ENCODE results near the gene CCNA1. TPM values are rescaled to one million over a fixed set of nuclear protein-coding genes. Genes with fewer than 3 reads are reported as not detected.

The CCNA1 gene
- total RNA-seq (2014; rRNA removed; shearing (Covaris generic)), result 0.89 and 1.5 TPM in 2 replicates
- polyA plus RNA-seq (2014; cell fraction: nucleus; rRNA removed), result 0.64 and 1.1 TPM in 2 replicates

- no peak for DNase-seq (ENCODE audit: extremely low read depth, low read depth)
Observed at GRCh38 chr13:36432106-36432544, at the start of gene CCNA1. CCNA1 (plus strand) TSS chr13:36432495; CDS start chr13:36433057, 562 bp downstream.

DNA sequence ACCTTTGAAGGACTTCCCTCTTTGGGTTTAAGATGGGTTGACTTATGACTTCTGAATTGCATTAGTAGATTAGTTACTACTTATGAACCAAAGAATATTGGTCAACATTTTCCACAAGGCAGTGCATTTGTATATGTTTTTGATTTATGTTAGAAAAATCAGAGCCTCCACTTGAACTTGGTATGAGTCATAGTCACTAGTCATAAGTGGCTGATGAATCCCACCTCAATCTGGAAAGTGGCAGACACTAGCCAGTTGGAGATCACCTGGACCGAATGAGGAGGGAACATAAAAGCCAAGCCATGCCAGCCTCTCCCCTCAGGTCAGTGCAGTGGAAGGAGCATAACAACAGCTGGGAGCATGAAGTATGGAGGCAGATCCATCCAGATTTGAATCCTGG is 46.8 kb upstream of the CCNA1 start:
- DNase-seq (ENCODE audit: extremely low read depth, low read depth), result no peak

GRCh38 chr13:36395280-36395679 is 37.0 kb upstream of the CCNA1 start:
- DNase-seq (ENCODE audit: extremely low read depth, low read depth), result no peak

DNA sequence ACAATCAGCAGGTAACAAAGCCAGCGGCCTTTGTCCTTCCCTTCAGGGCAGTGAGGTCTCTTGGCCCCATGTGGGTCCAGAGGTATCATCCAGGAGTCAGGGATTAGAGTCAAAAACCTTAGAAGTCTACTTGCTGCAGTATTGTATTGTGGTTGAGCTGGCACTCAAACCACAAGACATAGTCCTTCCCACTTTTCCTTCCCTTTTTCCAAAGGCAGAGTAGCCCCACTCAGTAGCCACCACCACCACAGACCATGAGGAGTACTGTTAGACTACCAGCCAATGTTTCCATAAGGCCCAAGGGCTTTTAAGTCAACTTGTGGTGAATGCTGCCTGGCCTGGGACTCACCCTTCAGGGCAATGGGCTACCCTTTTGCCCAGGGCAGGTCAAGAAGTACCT is 27.1 kb upstream of the CCNA1 start:
- DNase-seq (ENCODE audit: extremely low read depth, low read depth), result no peak

DNA sequence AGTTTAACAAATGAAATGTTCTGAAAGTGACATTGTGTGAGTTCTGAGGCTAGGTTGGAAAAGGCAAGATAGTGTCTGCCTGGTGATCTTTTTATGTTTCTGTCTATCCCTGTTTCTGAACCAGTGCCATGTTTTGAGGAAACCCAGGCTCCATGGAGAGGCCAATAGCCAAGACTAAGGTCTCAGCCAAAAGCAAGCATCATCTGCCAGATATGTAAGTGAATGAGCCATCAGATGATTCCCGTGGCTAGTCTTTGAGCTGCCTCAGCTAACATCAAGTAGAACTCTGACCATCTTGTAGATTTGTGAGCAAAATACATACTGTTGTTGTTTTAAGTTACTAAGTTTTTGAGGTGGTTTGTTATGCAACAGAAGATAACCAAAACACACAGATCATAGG is 19.6 kb upstream of the CCNA1 start:
- no peak for DNase-seq (ENCODE audit: extremely low read depth, low read depth)

DNA sequence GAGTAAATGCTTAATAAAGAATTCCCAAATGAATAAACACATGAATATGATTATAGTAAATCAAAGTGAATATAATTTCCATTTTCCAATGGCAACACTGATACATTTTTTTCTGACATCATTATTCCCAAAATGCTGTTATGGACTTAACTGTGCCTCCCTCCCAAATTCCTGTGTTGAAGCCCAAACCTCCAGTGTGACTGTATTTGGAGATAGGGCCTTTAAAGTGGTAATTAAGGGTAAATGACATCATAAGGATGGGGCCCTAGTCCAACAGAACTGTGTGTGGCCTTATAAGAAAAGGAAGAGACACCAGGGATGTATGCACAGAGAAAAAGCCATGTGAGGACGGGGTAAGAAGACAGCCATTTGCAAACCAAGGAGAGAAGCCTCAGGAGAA is 19.1 kb upstream of the CCNA1 start:
- no peak for DNase-seq (ENCODE audit: extremely low read depth, low read depth)

DNA sequence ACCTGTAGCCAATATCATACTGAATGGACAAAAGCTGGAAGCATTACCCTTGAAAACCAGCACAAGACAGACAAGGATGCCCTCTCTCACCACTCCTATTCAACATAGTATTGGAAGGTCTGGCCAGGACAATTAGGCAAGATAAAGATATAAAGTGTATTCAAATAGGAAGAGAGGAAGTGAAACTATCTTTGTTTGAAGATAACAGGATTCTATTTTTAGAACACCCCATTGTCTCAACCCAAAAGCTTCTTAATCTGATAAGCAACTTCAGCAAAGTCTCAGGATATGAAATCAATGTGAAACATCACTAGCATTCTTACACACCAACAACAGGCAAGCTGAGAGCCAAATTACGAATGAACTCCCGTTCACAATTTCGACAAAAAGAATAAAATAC is 17.8 kb upstream of the CCNA1 start:
- no peak for DNase-seq (ENCODE audit: extremely low read depth, low read depth)

DNA sequence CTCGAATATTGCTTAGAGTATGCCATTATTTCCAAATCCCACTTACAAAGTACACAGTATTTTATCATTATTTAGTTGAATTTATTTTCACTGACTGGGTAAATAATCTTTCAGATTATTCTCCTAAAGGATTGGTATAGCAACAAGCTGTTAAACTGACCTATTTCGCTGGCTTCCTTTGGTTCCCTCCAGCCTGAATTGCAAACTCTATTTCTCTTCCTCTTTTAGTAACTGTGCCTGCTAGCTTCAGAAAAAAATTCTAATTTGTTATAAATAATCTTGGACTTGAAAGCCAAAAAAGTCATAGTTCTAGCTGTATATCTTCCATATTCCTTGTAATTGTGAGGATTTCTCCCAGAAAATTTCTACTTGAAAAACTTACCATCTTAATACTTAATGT is 15.0 kb upstream of the CCNA1 start:
- no peak for DNase-seq (ENCODE audit: extremely low read depth, low read depth)

DNA sequence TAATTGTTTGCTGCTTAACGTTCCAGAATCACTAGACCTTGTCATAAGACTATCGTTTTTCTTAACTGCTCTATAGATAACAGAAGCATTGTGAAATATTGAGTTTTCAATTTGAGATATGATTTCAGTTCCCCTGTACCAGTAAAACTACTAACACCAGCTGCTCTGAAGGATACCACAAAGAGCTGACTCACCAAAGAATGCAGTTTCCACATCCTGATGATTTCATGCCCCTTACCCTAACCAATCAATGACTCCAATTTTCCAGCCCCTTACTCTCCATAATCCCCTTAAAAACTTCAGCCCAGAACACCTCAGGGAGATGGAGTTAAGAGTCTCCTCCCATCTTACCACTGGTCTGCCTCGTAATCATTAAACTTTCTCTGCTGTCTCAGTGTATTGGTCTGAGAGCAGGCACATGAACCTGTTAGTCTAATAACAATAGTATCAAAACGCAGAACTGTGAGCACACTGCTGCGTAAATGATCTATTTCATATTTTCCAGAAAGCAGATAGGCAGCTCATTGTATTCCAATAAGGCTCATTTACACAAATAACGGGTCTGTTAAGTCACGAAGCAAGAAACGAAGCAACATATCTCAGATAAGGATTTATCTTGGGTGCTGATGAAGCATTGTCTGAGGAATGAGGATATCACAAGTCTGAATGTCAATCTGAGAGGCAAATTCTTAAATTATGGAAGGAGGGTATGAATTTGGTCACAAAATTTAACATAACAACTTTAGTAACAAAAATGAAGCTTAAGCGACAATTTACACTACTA is 14.1 kb upstream of the CCNA1 start:
- DNase-seq (ENCODE audit: extremely low read depth, low read depth), result no peak

- peak; percentile 53 for DNase-seq (ENCODE audit: extremely low read depth, low read depth)
Observed at GRCh38 chr13:36420437-36420891, 11.8 kb upstream of the CCNA1 start.

GRCh38 chr13:36421447-36421846 is 10.8 kb upstream of the CCNA1 start:
- DNase-seq (ENCODE audit: extremely low read depth, low read depth), result no peak

- DNase-seq (ENCODE audit: extremely low read depth, low read depth), result no peak
Observed at GRCh38 chr13:36428086-36428485, 4.2 kb upstream of the CCNA1 start.

DNA sequence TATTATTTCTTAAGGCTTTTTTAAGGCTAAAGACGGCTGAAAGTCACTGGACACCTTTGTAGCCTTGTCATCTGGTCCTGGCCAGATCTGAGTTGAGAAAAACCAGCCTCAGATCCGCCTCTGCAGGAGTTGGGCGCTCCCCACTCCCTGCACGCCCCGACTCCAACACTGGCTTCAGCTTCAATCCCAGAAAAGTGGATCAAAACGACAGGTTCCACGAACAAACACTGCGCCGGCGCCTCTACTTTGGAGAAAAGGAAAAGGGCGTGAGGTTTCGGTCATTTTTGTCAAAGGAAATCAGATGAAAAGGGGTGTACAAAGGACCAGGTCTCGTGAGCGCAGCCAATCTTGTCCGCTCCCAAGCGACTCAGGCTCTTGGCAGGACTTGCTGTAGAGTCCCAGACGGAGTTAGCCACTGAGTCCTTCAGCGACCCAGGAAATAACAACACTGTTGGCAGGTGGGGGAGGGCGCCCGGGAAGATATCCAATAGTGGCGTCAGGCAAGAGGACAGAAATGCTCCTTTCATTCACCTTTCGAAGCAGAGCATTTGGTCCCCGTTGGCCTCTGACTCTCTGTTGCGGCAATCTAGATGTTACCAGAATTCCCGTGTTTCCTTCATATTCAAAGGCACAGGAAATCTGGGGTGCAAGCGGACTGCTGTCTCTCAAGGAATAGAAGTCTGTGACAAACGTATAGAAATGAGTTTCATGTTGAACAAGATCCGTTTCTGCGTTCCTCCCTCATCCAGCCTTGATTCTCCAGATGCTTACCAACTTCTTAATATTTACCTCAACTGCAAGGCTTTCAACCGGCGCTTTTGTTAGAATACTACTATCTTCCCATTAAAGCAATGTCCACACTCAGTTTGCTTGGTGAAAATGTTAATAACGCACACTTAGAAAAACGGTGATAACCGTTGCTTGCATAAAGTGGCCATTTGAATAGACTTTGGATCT is 1.8 kb upstream of the CCNA1 start:
- no peak for DNase-seq (ENCODE audit: extremely low read depth, low read depth)

DNA sequence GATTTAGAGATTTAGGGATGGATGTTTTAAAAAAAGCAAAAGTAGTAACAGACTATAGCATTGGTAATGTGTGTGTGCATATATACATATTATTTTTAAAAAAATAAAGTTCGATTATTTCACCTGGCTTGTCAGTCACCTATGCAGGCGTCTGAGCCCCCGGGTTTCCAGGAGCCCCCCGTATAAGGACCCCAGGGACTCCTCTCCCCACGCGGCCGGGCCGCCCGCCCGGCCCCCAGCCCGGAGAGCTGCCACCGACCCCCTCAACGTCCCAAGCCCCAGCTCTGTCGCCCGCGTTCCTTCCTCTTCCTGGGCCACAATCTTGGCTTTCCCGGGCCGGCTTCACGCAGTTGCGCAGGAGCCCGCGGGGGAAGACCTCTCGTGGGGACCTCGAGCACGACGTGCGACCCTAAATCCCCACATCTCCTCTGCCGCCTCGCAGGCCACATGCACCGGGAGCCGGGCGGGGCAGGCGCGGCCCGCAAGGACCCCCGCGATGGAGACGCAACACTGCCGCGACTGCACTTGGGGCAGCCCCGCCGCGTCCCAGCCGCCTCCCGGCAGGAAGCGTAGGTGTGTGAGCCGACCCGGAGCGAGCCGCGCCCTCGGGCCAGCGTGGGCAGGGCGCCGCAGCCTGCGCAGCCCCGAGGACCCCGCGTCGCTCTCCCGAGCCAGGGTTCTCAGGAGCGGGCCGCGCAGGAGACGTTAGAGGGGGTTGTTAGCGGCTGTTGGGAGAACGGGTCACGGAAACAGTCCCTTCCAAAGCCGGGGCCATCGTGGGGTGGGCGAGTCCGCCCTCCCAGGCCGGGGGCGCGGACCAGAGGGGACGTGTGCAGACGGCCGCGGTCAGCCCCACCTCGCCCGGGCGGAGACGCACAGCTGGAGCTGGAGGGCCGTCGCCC is 840 bp upstream of the CCNA1 start:
- no peak for DNase-seq (ENCODE audit: extremely low read depth, low read depth)

- no peak for DNase-seq (ENCODE audit: extremely low read depth, low read depth)
Observed at GRCh38 chr13:36436811-36437210, 4.5 kb downstream of the CCNA1 start.

GRCh38 chr13:36438594-36439483 is 6.5 kb downstream of the CCNA1 start:
- no peak for DNase-seq (ENCODE audit: extremely low read depth, low read depth)

GRCh38 chr13:36445278-36445677 is 13.0 kb downstream of the CCNA1 start:
- no peak for DNase-seq (ENCODE audit: extremely low read depth, low read depth)

GRCh38 chr13:36445891-36446351 is 13.6 kb downstream of the CCNA1 start:
- no peak for DNase-seq (ENCODE audit: extremely low read depth, low read depth)

- no peak for DNase-seq (ENCODE audit: extremely low read depth, low read depth)
Observed at GRCh38 chr13:36447501-36447900, 15.2 kb downstream of the CCNA1 start.

All from NCI-H460 (cell line).